Mammary epithelial cell (primary cell): Measurements from ENCODE around the gene U2AF1L4.

Experiments
- CTCF ChIP-seq, 2 donors: IDR thresholded peaks in 1 of 2; conservative IDR thresholded peaks in 1 of 2; 2 replicates each; pipeline ENCODE4 v1.5.1; 2011 to 2012; ENCODE audit warnings: inconsistent platforms in 2 of 2, low read length in 2 of 2, mild to moderate bottlenecking in 2 of 2, control low read depth in 1 of 2, low read depth in 1 of 2; ENCODE audit not compliant: insufficient read depth in 1 of 2; ENCODE audit errors: extremely low read depth in 1 of 2
- EZH2 ChIP-seq: IDR thresholded peaks from 2 replicates; pipeline ENCODE4 v1.6.1; 2012; ENCODE audit warnings: low read length, inconsistent platforms, borderline replicate concordance

GRCh38 chr19:35727053-35727955 lies 17.9 kb downstream of the U2AF1L4 start:
- TF ChIP-seq CTCF (conservative IDR thresholded peaks at IDR 0.05 in 1 of 2, IDR thresholded peaks at IDR 0.05 in 1 of 2; ENCODE audit: extremely low read depth in 1 of 2, insufficient read depth in 1 of 2, low read depth in 1 of 2, low read length in 2 of 2), result no peak
- no peak for TF ChIP-seq EZH2
